Stimulated activated CD4-positive, alpha-beta T cell treated with anti-CD3 and anti-CD28 coated beads, Interleukin-1b, Interleukin-23, amount 100 ng/mL, for 24 hours (primary cell): ENCODE data around the gene COX6B2.

Source experiments
- DNase-seq, 4 experiments: peaks; one replicate each; pipeline ENCODE4 v3.0.0-alpha.2; 2020; ENCODE audit warnings: low read depth in 4 of 4, low spot score in 1 of 4

COX6B2 gene

GRCh38 chr19:55383279-55384130, 29.0 kb upstream of the COX6B2 start:
- DNase-seq, result peak in 1 of 4 experiments; percentile 42

DNA sequence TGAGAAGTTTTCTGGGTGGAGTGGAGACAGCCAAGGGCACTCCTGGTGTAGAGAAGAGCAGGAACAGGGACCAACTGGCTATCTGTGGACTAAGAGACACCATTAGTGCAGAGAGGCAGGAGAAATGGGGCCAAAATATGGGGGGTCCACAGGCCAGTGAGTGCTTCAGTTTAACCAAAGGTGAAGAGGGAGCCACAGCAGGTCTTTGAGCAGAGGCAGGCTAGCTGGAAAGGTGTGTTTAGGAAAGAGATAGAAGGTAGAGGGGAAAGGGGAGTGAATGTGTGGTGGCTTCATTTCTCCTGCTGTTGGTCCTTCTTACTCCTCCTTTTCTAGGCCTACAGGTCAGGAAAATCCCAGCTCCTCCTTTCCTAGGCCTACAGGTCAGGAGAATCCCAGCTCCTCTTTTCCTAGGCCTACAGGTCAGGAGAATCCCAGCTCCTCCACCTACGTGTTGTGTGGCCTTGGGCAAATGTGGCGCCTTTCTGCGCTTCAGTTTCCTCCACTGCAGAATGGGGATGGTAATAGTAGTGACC, 28.1 kb upstream of the COX6B2 start:
- no peak for DNase-seq

GRCh38 chr19:55382013-55382412, 27.5 kb upstream of the COX6B2 start:
- DNase-seq, result no peak

DNA sequence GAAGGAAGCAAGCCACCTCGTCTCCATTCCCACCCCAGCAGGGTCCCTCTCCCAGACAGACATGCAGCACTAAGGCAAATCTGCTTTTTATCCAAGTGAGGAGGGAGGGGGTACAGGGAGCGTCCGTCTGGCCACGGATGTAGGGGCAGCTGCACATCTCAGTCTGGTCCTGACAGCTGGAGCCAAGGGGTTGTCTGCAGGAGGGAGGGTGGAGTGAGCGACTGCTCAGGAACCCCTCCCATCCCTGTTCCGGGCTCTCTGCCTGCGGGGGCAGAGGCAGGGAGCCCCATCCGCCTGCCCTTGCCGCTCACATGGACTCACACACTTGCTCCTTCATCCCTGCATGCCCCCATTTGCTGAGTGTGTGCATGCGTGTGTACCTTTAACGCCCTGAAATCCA, 24.7 kb upstream of the COX6B2 start:
- no peak for DNase-seq

DNA sequence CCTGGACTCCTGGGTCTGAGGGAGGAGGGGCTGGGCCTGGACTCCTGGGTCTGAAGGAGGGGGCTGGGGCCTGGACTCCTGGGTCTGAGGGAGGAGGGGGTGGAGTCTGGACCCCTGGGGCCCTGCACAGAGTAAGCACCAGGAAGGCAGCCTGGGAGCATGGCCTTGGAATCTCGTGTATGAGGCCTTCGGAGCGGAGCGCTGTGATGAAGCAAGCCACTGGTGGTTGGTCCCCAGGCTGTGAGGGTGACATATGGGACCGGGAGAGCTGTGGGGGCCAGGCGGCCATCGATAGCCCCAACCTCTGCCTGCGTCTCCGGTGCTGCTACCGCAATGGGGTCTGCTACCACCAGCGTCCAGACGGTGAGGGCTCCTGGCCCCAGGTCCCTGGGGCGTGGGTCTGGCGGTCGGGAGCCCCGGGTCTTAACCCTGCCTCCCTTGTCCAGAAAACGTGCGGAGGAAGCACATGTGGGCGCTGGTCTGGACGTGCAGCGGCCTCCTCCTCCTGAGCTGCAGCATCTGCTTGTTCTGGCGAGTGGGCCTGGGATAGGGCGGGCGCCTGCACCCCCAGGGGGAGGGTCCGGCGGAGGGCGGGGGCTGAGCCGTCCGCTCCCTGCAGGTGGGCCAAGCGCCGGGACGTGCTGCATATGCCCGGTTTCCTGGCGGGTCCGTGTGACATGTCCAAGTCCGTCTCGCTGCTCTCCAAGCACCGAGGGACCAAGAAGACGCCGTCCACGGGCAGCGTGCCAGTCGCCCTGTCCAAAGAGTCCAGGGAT, 23.0 kb upstream of the COX6B2 start:
- no peak for DNase-seq

DNA sequence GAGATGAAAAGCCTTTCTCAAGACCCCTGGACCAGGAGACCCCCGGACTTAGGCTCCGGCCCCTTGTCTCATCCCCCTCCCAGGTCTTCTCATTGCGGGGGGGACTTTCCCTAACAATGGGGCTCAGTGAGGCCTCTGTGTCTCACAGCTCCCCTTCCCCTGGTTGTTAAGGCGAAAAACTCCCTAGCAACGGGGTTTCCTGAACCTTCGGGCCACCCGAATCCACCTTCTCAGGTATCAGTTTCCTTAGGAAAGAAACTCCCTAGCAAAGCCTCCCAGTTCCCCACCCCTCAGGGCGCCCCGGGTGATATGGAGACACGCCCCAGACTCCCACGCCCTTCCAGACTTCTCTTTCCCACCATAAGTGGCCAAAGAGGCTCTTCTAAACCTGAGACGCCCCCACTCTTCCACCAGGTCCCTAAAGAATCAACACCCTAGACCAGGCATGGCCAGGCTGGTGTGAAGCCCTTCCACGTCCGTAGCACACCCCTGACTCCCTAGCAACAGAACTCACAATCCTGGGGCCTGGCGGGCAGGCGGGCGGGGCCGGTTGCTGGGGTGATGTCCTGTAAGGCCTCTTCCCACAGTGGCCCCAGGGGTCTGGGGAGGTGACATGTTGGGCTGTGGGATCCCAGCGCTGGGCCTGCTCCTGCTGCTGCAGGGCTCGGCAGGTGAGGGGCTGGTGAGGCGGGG, 21.9 kb upstream of the COX6B2 start, which contains the start of gene TMEM190:
TSS of gene TMEM190 (plus strand) at position 586 of the 693 bp plus-strand sequence. CDS start at position 614, 28 bp downstream.
- no peak for DNase-seq

- DNase-seq, result no peak
Observed at GRCh38 chr19:55373993-55374757, 19.7 kb upstream of the COX6B2 start.

DNA sequence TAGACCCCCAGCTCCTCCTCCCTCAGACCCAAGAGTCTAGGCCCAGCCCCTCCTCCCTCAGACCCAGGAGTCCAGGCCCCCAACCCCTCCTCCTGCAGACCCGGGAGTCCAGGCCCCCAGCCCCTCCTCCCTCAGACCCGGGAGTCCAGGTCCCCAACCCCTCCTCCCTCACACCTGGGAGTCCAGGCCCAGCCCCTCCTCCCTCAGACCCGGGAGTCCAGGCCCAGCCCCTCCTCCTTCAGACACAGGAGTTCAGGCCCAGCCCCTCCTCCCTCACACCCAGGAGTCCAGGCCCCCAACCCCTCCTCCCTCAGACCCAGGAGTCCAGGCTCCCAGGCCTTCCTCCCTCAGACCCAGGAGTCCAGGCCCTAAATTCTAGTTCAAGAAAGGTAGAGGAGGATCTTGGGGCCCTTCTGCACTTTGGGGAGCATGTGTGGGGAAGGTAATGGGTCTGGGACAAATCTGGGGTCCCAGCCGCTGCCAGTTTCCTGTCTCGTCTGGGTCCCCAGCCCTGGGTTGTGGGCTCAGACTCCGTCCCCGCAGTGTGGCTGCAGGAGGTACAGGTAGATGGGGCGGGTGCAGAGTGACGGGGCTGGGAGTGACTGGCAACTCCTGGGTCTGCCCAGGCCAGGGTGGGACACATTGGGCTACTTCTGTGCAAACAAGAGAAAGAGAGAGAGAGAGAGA, 18.9 kb upstream of the COX6B2 start:
- no peak for DNase-seq

GRCh38 chr19:55372316-55373081, 18.0 kb upstream of the COX6B2 start:
- no peak for DNase-seq

- DNase-seq, result no peak
Observed at GRCh38 chr19:55370305-55370988, 15.9 kb upstream of the COX6B2 start, which contains the start of gene IL11. Gene IL11, minus strand, starts transcription at chr19:55370463. Its CDS starts 153 bp downstream, at chr19:55370310.

DNA sequence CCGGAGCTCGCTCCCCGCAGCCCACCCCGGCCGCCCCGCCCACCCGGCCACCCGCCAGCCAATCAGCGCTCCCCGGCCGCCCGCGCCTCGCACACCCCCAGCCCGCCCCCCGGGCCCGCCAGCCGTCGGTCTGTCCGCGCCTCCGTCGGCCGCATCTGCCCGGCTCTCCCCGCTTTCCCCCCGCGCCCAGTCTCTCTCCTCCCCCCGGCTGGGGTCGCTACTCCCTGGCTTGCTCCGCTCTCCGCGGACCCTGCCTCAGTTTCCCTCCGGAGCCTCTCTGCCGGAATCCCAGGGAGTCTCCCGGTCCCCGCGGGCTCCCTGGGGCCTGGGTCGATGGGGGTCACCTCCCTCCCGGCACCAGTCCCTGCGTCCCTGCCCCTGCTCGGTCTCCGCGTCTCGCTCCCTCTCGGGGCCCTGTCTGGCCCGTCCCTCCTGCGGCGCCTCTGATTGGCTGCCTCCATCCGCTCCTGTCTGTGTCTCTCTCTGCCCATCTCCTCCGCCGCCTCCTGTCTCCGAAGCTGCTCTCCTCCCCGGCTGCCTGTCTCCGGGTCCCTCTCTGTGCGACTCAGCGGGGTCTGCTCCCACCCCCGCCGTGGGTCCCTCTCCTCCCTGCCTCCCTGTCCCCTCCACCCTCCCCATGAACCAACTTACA, 15.3 kb upstream of the COX6B2 start:
- no peak for DNase-seq

- no peak for DNase-seq
Observed at GRCh38 chr19:55368701-55369563, 14.4 kb upstream of the COX6B2 start.

DNA sequence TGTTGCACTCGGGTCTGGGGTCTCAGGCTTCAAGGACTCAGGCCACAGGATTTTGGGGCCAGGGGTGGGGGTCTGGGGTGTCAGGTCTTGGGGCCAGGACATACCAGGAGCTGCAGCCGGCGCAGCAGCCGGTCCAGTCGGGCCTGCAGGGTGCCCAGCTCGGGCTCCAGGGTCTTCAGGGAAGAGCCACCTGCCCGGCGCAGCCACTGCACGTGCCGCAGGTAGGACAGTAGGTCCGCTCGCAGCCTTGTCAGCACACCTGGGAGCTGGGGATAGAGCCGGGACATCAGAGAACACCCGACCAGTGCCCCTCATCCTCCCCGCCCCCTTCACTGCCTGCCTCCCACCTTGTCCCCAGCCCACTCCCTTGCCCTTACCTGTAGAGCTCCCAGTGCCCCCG, 13.6 kb upstream of the COX6B2 start:
- no peak for DNase-seq

- DNase-seq, result no peak
Observed at GRCh38 chr19:55366790-55367189, 12.3 kb upstream of the COX6B2 start.

DNA sequence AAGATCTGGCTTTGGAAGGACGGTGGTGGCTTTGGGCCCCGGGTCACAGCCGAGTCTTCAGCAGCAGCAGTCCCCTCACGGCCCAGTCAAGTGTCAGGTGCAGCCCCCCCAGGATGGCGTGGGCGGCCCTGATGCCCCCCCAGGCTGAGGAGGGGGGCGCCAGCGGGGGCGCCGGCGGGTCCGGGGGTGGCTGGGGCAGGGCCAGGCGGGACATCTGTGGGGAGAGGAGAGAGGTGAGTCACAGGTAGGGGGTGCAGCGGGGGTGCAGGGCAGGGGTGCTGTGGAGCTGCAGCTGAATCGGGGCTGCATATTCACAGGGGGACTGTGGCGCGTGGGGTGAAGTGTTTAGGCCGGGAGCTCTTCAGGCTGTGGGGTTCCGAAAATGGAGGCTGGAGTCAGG, 11.4 kb upstream of the COX6B2 start:
- DNase-seq, result no peak

- DNase-seq, result no peak
Observed at GRCh38 chr19:55365245-55365644, 10.7 kb upstream of the COX6B2 start.
